Trophoblast cell (in vitro differentiated cells and primary cell): ENCODE measurements around the gene CELF4.

ENCODE experiments used
- DNase-seq, 2 donors: peaks; one replicate each; pipeline ENCODE4 v3.0.0-alpha.2; 2016
- H2AFZ ChIP-seq: 2 replicates; pipeline ENCODE4 v1.6.1; 2013; ENCODE audit warnings: low read length, moderate library complexity, mild to moderate bottlenecking; ENCODE audit not compliant: insufficient read depth, poor library complexity
- H2AK5ac ChIP-seq: 2 replicates; pipeline ENCODE4 v1.6.1; 2013; ENCODE audit warnings: mild to moderate bottlenecking, low read length
- H2BK120ac ChIP-seq: 2 replicates; pipeline ENCODE4 v1.6.1; 2013; ENCODE audit warnings: low read length, mild to moderate bottlenecking, moderate library complexity; ENCODE audit not compliant: insufficient read depth, poor library complexity
- H2BK12ac ChIP-seq: 2 replicates; pipeline ENCODE4 v1.6.1; 2013; ENCODE audit warnings: mild to moderate bottlenecking, low read length, moderate library complexity
- H2BK5ac ChIP-seq: 2 replicates; pipeline ENCODE4 v1.6.1; 2013; ENCODE audit warnings: low read length, low read depth, moderate library complexity, mild to moderate bottlenecking; ENCODE audit not compliant: poor library complexity
- H3K14ac ChIP-seq: 2 replicates; pipeline ENCODE4 v1.6.1; 2013; ENCODE audit warnings: mild to moderate bottlenecking, low read length
- H3K18ac ChIP-seq: 2 replicates; pipeline ENCODE4 v1.6.1; 2013; ENCODE audit warnings: mild to moderate bottlenecking, low read length
- H3K23ac ChIP-seq: 2 replicates; pipeline ENCODE4 v1.6.1; 2013; ENCODE audit warnings: low read length
- H3K27ac ChIP-seq: 2 replicates; pipeline ENCODE4 v1.5.1; 2013; ENCODE audit warnings: low read depth, mild to moderate bottlenecking, inconsistent platforms, low read length, moderate library complexity
- H3K27me3 ChIP-seq: 2 replicates; pipeline ENCODE4 v1.6.1; 2013; ENCODE audit warnings: inconsistent platforms, mild to moderate bottlenecking, low read length, moderate library complexity; ENCODE audit not compliant: insufficient read depth
- H3K36me3 ChIP-seq, 2 experiments: 1 replicate in 1 of 2; 2 replicates in 1 of 2; pipeline ENCODE4 v1.6.1; 2013; ENCODE audit warnings: low read length in 2 of 2, mild to moderate bottlenecking in 2 of 2, moderate library complexity in 1 of 2; ENCODE audit not compliant: insufficient read depth in 2 of 2, control insufficient read depth in 1 of 2
- H3K4ac ChIP-seq: 2 replicates; pipeline ENCODE4 v1.6.1; 2013; ENCODE audit warnings: low read depth, mild to moderate bottlenecking, low read length, moderate library complexity
- H3K4me1 ChIP-seq, 2 experiments: 1 replicate in 1 of 2; 2 replicates in 1 of 2; pipeline ENCODE4 v1.6.1; 2013; ENCODE audit warnings: low read length in 2 of 2, mild to moderate bottlenecking in 2 of 2, moderate library complexity in 1 of 2; ENCODE audit not compliant: insufficient read depth in 2 of 2, control insufficient read depth in 1 of 2
- H3K4me2 ChIP-seq: 2 replicates; pipeline ENCODE4 v1.6.1; 2013; ENCODE audit warnings: inconsistent platforms, mild to moderate bottlenecking, low read length, moderate library complexity
- H3K4me3 ChIP-seq: 2 replicates; pipeline ENCODE4 v1.5.1; 2013; ENCODE audit warnings: mild to moderate bottlenecking, low read depth, low read length, inconsistent platforms
- H3K79me1 ChIP-seq: one replicate; pipeline ENCODE4 v1.6.1; 2013; ENCODE audit warnings: low read length
- H3K79me2 ChIP-seq: 2 replicates; pipeline ENCODE4 v1.6.1; 2013; ENCODE audit warnings: low read length, mild to moderate bottlenecking; ENCODE audit not compliant: control insufficient read depth, insufficient read depth, poor library complexity
- H3K9ac ChIP-seq: 2 replicates; pipeline ENCODE4 v1.6.1; 2013; ENCODE audit warnings: mild to moderate bottlenecking, low read length
- H3K9me3 ChIP-seq: 2 replicates; pipeline ENCODE4 v1.6.1; 2013; ENCODE audit warnings: low read depth, mild to moderate bottlenecking, control low read depth, inconsistent platforms, low read length; ENCODE audit not compliant: insufficient read depth
- H4K12ac ChIP-seq: 2 replicates; pipeline ENCODE4 v1.6.1; 2013; ENCODE audit warnings: low read depth, mild to moderate bottlenecking, low read length, moderate library complexity
- H4K8ac ChIP-seq: 2 replicates; pipeline ENCODE4 v1.6.1; 2013; ENCODE audit warnings: low read depth, mild to moderate bottlenecking, low read length, moderate library complexity
- H4K91ac ChIP-seq: one replicate; pipeline ENCODE4 v1.6.1; 2013; ENCODE audit warnings: low read depth, mild to moderate bottlenecking, low read length, moderate library complexity
- WGBS: extraction: QIAGEN DNeasy Blood & Tissue Kit; methylation state at CpG from one replicate; pipeline ENCODE4 v1.1.7; 2013; ENCODE audit warnings: missing lambda C conversion rate; ENCODE audit not compliant: insufficient read length, insufficient coverage; ENCODE audit errors: extremely low coverage; 5-methylcytosine and 5-hydroxymethylcytosine counted together

The CELF4 gene

DNA sequence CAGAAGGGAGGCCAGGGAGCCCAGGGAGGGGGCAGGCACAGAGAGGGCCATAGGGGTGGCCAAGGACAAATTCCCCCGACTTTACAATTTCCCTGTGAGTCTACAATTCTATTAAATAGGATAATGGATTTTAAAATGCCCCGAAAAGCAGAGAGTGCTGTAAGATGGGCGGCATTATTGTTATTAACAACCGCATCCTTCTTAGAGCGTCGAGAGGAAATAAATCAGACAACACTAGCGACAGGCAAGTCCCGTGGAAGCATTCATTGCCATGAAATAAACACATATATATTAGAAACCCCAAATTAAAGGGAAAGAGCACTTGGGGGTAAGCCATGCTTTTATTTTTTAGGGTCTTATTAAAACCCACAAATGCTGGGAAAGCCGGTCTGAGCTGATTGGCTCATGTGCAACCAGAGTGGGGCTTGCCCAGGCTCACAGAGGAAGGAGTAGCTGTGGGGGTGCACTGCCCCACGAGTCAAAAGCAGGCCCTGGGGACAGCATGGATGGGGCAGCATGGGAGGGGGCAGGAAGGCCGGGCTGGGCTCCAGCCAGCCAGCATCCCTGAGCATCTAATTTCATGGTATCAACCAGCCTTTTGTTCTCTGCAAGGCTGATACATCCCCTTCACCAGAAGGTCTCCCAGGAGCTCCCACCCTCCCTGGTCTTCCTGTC lies 187.1 kb downstream of the CELF4 start:
- Histone ChIP-seq H3K4me2 (no peak overlapping the region), H3K9me3 (no peaks in the 10 kb centered on the region), H2AK5ac (no peak overlapping the region), H2BK5ac (no peak overlapping the region), H2AFZ (no peak overlapping the region), H3K79me1 (no peaks in the 10 kb centered on the region), H4K12ac (no peak overlapping the region), H2BK120ac (no peak overlapping the region), H3K27me3 (no peaks in the 10 kb centered on the region), H3K4me3 (no peak overlapping the region), H3K23ac (no peak overlapping the region), H3K79me2 (no peaks in the 10 kb centered on the region), H2BK12ac (no peak overlapping the region), H4K8ac (no peak overlapping the region), H3K18ac (no peak overlapping the region), H4K91ac (no peak overlapping the region), H3K27ac (no peak overlapping the region), H3K4me1 (no peaks in the 10 kb centered on the region), H3K14ac (no peak overlapping the region), H3K4ac (no peak overlapping the region), H3K9ac (no peak overlapping the region), H3K36me3 (no peaks in the 10 kb centered on the region)
- WGBS = no CpG with 5 or more reads among the region's 11 CpGs
- DNase-seq = no peak

DNA sequence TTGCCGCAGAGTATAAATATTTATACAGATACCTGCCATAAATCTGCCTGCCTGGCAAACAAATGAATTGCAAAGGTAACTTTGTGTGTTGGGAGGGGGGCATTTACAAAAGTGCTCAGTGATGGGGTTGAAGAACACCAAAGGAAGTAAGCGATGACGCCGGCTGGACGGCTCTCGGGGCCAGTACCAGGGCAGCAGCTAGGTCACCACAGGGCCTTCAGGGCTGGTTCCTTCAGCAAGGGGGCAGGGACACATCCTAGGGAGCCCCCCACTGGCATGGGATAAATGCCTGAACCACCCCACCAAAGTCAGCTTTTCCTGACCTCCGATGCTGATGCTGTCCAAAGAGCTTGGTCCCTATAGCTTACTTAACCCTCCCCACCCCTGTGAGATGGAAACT lies 190.4 kb downstream of the CELF4 start:
- H2AFZ ChIP-seq = no peak overlapping the region
- no CpG with 5 or more reads among the region's 7 CpGs for WGBS
- H2BK5ac ChIP-seq = no peak overlapping the region
- DNase-seq = no peak
- no peak overlapping the region for H2BK120ac ChIP-seq
- H3K79me2 ChIP-seq = no peaks in the 10 kb centered on the region
- H3K27me3 ChIP-seq = no peaks in the 10 kb centered on the region
- no peak overlapping the region for H3K18ac ChIP-seq
- H2BK12ac ChIP-seq = no peak overlapping the region
- H2AK5ac ChIP-seq = no peak overlapping the region
- no peak overlapping the region for H3K4me2 ChIP-seq
- no peak overlapping the region for H4K8ac ChIP-seq
- no peak overlapping the region for H4K12ac ChIP-seq
- no peak overlapping the region for H3K27ac ChIP-seq
- H3K9me3 ChIP-seq = no peaks in the 10 kb centered on the region
- no peak overlapping the region for H3K23ac ChIP-seq
- H3K14ac ChIP-seq = no peak overlapping the region
- H3K4me3 ChIP-seq = no peak overlapping the region
- H3K9ac ChIP-seq = no peak overlapping the region
- no peak overlapping the region for H4K91ac ChIP-seq
- no peaks in the 10 kb centered on the region for H3K36me3 ChIP-seq
- H3K4me1 ChIP-seq = no peaks in the 10 kb centered on the region
- no peaks in the 10 kb centered on the region for H3K79me1 ChIP-seq
- no peak overlapping the region for H3K4ac ChIP-seq

DNA sequence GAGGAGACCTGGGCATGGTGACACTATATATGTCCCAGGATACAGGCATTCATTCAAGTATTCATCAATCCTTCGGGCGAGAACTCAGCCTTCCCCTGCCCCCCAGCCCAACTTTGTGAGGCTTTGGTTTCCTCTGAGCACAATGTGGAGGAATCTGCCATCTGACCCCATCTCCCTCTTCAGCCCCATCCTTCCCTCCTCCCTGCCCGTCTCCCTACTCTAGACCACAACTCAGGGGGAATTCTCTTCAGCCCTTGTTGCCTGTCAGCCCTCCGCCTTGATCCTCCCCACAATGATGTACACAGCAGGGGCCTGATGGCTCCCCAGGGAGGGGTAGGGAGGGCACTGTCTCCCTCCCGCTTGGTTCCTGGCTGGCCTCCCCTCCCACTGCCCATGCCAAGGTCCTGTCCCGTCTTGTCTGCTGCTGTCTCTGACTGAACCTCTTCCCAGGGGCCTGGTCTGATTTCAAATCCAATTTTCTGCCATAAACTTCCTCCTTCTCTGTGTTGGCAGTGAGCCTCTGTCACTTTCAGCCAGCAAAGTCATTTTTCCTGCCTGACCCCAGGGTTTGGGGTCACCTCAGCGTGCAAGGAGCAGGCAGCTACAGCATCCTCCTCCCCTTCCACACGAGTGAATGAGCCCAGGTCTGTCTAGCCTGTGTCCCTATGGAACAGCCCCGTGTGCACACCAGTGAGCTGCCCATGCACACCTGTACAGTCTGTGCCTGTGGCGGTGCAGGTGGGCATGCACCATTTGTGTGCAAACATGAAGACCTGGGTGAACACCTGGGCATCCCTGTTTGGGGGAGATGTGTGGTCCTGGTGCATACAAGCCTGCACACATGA lies 197.3 kb downstream of the CELF4 start:
- Histone ChIP-seq H3K36me3 (no peaks in the 10 kb centered on the region), H2AFZ (no peak overlapping the region), H2AK5ac (no peak overlapping the region), H3K4me3 (no peak overlapping the region), H2BK12ac (no peak overlapping the region), H3K23ac (no peak overlapping the region), H3K79me2 (no peaks in the 10 kb centered on the region), H3K27ac (no peak overlapping the region), H3K9me3 (no peaks in the 10 kb centered on the region), H2BK120ac (no peak overlapping the region), H3K4ac (no peak overlapping the region), H3K79me1 (no peaks in the 10 kb centered on the region), H3K9ac (no peak overlapping the region), H3K4me1 (no peaks in the 10 kb centered on the region), H3K18ac (no peak overlapping the region), H4K12ac (no peak overlapping the region), H3K4me2 (no peak overlapping the region), H2BK5ac (no peak overlapping the region), H3K27me3 (peaks cover 8% of the 10 kb centered on the region), H4K8ac (no peak overlapping the region), H3K14ac (no peak overlapping the region), H4K91ac (no peak overlapping the region)
- no CpG with 5 or more reads among the region's 10 CpGs for WGBS
- DNase-seq = no peak

- no peak overlapping the region for H3K9ac ChIP-seq
- H3K79me2 ChIP-seq = no peaks in the 10 kb centered on the region
- no peak overlapping the region for H3K27ac ChIP-seq
- no peak overlapping the region for H3K4me3 ChIP-seq
- H3K79me1 ChIP-seq = no peaks in the 10 kb centered on the region
- WGBS = no CpG with 5 or more reads among the region's 2 CpGs
- no peak overlapping the region for H4K91ac ChIP-seq
- H4K8ac ChIP-seq = no peak overlapping the region
- H3K9me3 ChIP-seq = peaks cover 2% of the 10 kb centered on the region
- no peaks in the 10 kb centered on the region for H3K36me3 ChIP-seq
- no peak overlapping the region for H3K4me2 ChIP-seq
- no peak overlapping the region for H2BK5ac ChIP-seq
- DNase-seq = no peak
- no peak overlapping the region for H3K14ac ChIP-seq
- no peak overlapping the region for H3K4ac ChIP-seq
- H3K18ac ChIP-seq = no peak overlapping the region
- no peak overlapping the region for H4K12ac ChIP-seq
- no peaks in the 10 kb centered on the region for H3K4me1 ChIP-seq
- no peak overlapping the region for H3K23ac ChIP-seq
- H2AFZ ChIP-seq = no peak overlapping the region
- no peak overlapping the region for H2BK120ac ChIP-seq
- no peak overlapping the region for H2AK5ac ChIP-seq
- H3K27me3 ChIP-seq = peaks cover 27% of the 10 kb centered on the region
- H2BK12ac ChIP-seq = no peak overlapping the region
These were observed 201.4 kb downstream of the CELF4 start for GRCh38 chr18:37364237-37364636.
